K562 (cell line): ENCODE measurements around the gene CFAP126. TPM values are rescaled to one million over a fixed set of nuclear protein-coding genes. Genes with fewer than 3 reads are reported as not detected.

Experiments
- ATAC-seq: fragments of 200-7000 bp; cut with Tn5 transposase; 3 replicates; pipeline ENCODE4 v1.9.1; 2020; ENCODE audit warnings: moderate library complexity
- BruUV-seq: library from RNA; stranded (reverse); fragments of 400-500 nt; replicated peaks from 2 replicates; lab custom pipeline; 2021; lab: Mats Ljungman, UMichigan
- CTCF ChIA-PET: fragments of 300-600 bp; formaldehyde crosslinking; extraction: SDS; loops from one replicate; lab custom pipeline; 2021; ENCODE audit warnings: low intra/inter-chr PET ratio; lab: Yijun Ruan, JAX
- POLR2A ChIA-PET: fragments of 300-600, 350-650 bp; sonication (Branson Sonifier 250); formaldehyde crosslinking; extraction: SDS; loops from one replicate; lab custom pipeline; 2021; ENCODE audit warnings: antibody characterized with exemption, inconsistent platforms; lab: Yijun Ruan, JAX
- DNase-seq, 4 experiments: peaks; one replicate each; pipeline versions ENCODE4 v3.0.0 to v3.0.0-alpha.2; 2011 to 2018; ENCODE audit warnings: low spot score in 3 of 4, mixed read lengths in 3 of 4; ENCODE audit errors: extremely low read depth in 1 of 4
- FAIRE-seq: peaks from 2 replicates; lab custom pipeline; 2011; peaks lifted over from hg19 to GRCh38; lab: Jason Lieb, UNC
- H2AFZ ChIP-seq: 2 replicates; pipeline ENCODE4 v1.6.0; 2011; ENCODE audit warnings: low read depth, low read length, control low read depth, inconsistent platforms
- H3K27ac ChIP-seq: fragments of 200-600 bp; 3 replicates; pipeline ENCODE4 v1.8.0; 2011; ENCODE audit warnings: low read depth, mild to moderate bottlenecking, control low read depth, inconsistent platforms, low read length, moderate library complexity, mixed read lengths; ENCODE audit errors: extremely low read depth
- H3K27me3 ChIP-seq, 2 experiments: fragments of 300-600 bp in 1 of 2; 2 replicates in 1 of 2; 3 replicates in 1 of 2; pipeline versions ENCODE4 v1.6.0 to v1.8.0; 2011; ENCODE audit warnings: inconsistent platforms in 2 of 2, low read length in 2 of 2, mild to moderate bottlenecking in 1 of 2, mixed read lengths in 1 of 2, moderate library complexity in 1 of 2; ENCODE audit not compliant: control insufficient read depth in 2 of 2, insufficient read depth in 2 of 2
- H3K36me3 ChIP-seq: fragments of 300-600 bp; 3 replicates; pipeline ENCODE4 v1.8.0; 2011; ENCODE audit warnings: mild to moderate bottlenecking, low read length, inconsistent platforms; ENCODE audit not compliant: control insufficient read depth, insufficient read depth
- H3K4me1 ChIP-seq, 2 experiments: fragments of 200-600 bp in 1 of 2; replicated peaks in 1 of 2; 2 replicates in 1 of 2; 3 replicates in 1 of 2; pipeline versions ENCODE4 v1.5.1 to v1.8.0; 2011; ENCODE audit warnings: inconsistent platforms in 2 of 2, low read length in 2 of 2, mild to moderate bottlenecking in 1 of 2, mixed read lengths in 1 of 2, moderate library complexity in 1 of 2; ENCODE audit not compliant: control insufficient read depth in 2 of 2, insufficient read depth in 2 of 2
- H3K4me2 ChIP-seq: 2 replicates; pipeline ENCODE4 v1.6.1; 2011; ENCODE audit warnings: low read length, control low read depth, inconsistent platforms, mixed read lengths; ENCODE audit not compliant: insufficient read depth
- H3K4me3 ChIP-seq: fragments of 200-600 bp; sonication (generic), shearing (Covaris generic); 2 replicates; pipeline ENCODE4 v1.5.1; 2016; ENCODE audit warnings: control low read depth, inconsistent platforms
- H3K79me2 ChIP-seq: fragments of 200-600 bp; 3 replicates; pipeline ENCODE4 v1.8.0; 2011; ENCODE audit warnings: low read length, inconsistent platforms; ENCODE audit not compliant: control insufficient read depth, insufficient read depth
- H3K9ac ChIP-seq, 2 experiments: 2 replicates each; pipeline versions ENCODE4 v1.6.0 to v1.6.1; 2011; ENCODE audit warnings: low read depth in 2 of 2, low read length in 2 of 2, control low read depth in 1 of 2, inconsistent platforms in 1 of 2, mild to moderate bottlenecking in 1 of 2, mixed read lengths in 1 of 2; ENCODE audit not compliant: insufficient read depth in 1 of 2
- H3K9me1 ChIP-seq: one replicate; pipeline ENCODE4 v1.6.0; 2011; ENCODE audit warnings: inconsistent platforms, mild to moderate bottlenecking, low read length, moderate library complexity; ENCODE audit not compliant: control insufficient read depth, insufficient read depth
- H3K9me3 ChIP-seq: replicated peaks from 2 replicates; pipeline ENCODE4 v1.5.1; 2011; ENCODE audit warnings: low read depth, low read length, inconsistent platforms; ENCODE audit not compliant: control insufficient read depth, insufficient read depth
- H4K20me1 ChIP-seq: replicated peaks from 2 replicates; pipeline ENCODE4 v1.6.1; 2011; ENCODE audit warnings: low read length, inconsistent platforms, mixed read lengths; ENCODE audit not compliant: control insufficient read depth, insufficient read depth
- COPS2 ChIP-seq: fragments of 450-650 bp; conservative IDR thresholded peaks from 2 replicates; pipeline ENCODE4 v1.6.1; 2016; ENCODE audit warnings: mild to moderate bottlenecking, moderate library complexity
- CTCF ChIP-seq, 3 experiments: IDR thresholded peaks in 2 of 3; conservative IDR thresholded peaks in 1 of 3; 2 replicates each; pipeline ENCODE4 v1.5.1; 2011 to 2012; ENCODE audit warnings: low read length in 3 of 3, mild to moderate bottlenecking in 3 of 3, control low read depth in 2 of 3, improper control_type of control experiment in 1 of 3, inconsistent platforms in 1 of 3, low read depth in 1 of 3, mixed read lengths in 1 of 3, moderate library complexity in 1 of 3; ENCODE audit not compliant: insufficient read depth in 2 of 3
- MGA ChIP-seq: fragments of 450-650 bp; IDR thresholded peaks from 2 replicates; pipeline ENCODE4 v1.6.1; 2016; ENCODE audit warnings: mild to moderate bottlenecking, moderate library complexity
- NR2C2 ChIP-seq, 2 experiments: fragments of 200-800 bp in 1 of 2; sonication (Bioruptor generic) in 1 of 2; sonication (generic) in 1 of 2; formaldehyde crosslinking in 1 of 2; IDR thresholded peaks; 2 replicates each; pipeline versions ENCODE4 v1.6.1 to v1.8.0; 2016 to 2022; ENCODE audit warnings: mild to moderate bottlenecking in 1 of 2, missing compliant biosample characterization in 1 of 2, missing genetic modification characterization in 1 of 2, missing genetic modification reagents in 1 of 2
- WGBS: fragments of 100-300 bp; shearing (Covaris generic); methylation state at CpG from one replicate; pipeline ENCODE4 v1.1.6; 2016; ENCODE audit warnings: low coverage, mixed read lengths; ENCODE audit not compliant: insufficient coverage; ENCODE audit errors: missing lambda C conversion rate; 5-methylcytosine and 5-hydroxymethylcytosine counted together
- in situ Hi-C: fragments of 300-500 bp; cut with MboI; formaldehyde crosslinking; loops from 4 replicates; pipeline ENCODE4 v1.15.0; 2018; ENCODE audit warnings: inconsistent platforms, mixed read lengths
- intact Hi-C: fragments of 100-400 bp; cut with micrococcal nuclease; formaldehyde crosslinking; loops from 2 replicates; pipeline ENCODE4 v1.14.2; 2022
- polyA plus RNA-seq, 8 experiments: library from polyadenylated mRNA; depleted of rRNA in 4 of 8; stranded (reverse) in 5 of 8; unstranded in 3 of 8; fragments of >200 nt; fragmentation: Nextera tagmentation in 2 of 8; fragmentation: Illumina TruSeq in 1 of 8; extraction: Ambion mirVana in 2 of 8; extraction: Trizol in 1 of 8; gene quantifications; 2 replicates each; pipeline versions ENCODE4 v1.2.1 to v1.2.3, GENCODE V29; 2011 to 2014; ENCODE audit warnings: inconsistent platforms in 1 of 8, missing spikeins in 1 of 8
- total RNA-seq, 7 experiments: library from RNA; depleted of rRNA in 6 of 7; stranded (reverse); fragments of >200 nt in 6 of 7; fragmentation: Illumina TruSeq in 2 of 7; extraction: Trizol in 2 of 7; gene quantifications; 2 replicates each; pipeline versions ENCODE4 v1.2.1 to v1.2.3, GENCODE V29; 2011 to 2021; ENCODE audit warnings: low replicate concordance in 1 of 7

Gene CFAP126
- total and polyA plus RNA-seq, 9 of the 15 experiments (the other 6 are each of a cell fraction or from before 2014, with no cell fraction given), result not detected

GRCh38 chr1:161388639-161389038 is 21.0 kb upstream of the CFAP126 start:
- Histone ChIP-seq H3K9ac (no peak overlapping the region), H2AFZ (no peak overlapping the region), H4K20me1 (no peaks in the 10 kb centered on the region), H3K4me1 (peaks cover 9 to 16% of the 10 kb centered on the region in 2 experiments; a peak in 3 of 5 replicates), H3K27ac (no peak overlapping the region), H3K27me3 (no peaks in the 10 kb centered on the region), H3K79me2 (no peaks in the 10 kb centered on the region), H3K9me1 (no peaks in the 10 kb centered on the region), H3K36me3 (no peaks in the 10 kb centered on the region), H3K4me3 (no peak overlapping the region), H3K9me3 (no peaks in the 10 kb centered on the region), H3K4me2 (no peak overlapping the region)
- POLR2A ChIA-PET, result interaction anchor here (1.1 to 1.8 kb wide), 4 partner anchors 10 to 190 kb away, joined by 4 to 8 read pairs (median 5); partner anchors contain the start of gene ADAMTS4
- 93% methylated on average over 3 of the region's 3 CpGs for WGBS
- BruUV-seq, result no TSS peak
- TF ChIP-seq NR2C2 (CRISPR knock-in tag; IDR thresholded peaks at IDR 0.05), result no peak
- no peak for TF ChIP-seq NR2C2 (tag; IDR thresholded peaks at IDR 0.05)
- TF ChIP-seq COPS2, result no peak
- TF ChIP-seq CTCF (IDR thresholded peaks at IDR 0.05 in 2 of 3, conservative IDR thresholded peaks at IDR 0.05 in 1 of 3; ENCODE audit: insufficient read depth in 2 of 3, low read depth in 1 of 3, low read length in 3 of 3), result peak in 1 of 3 experiments; percentile 11; a peak in 1 of 6 replicates
- no peak for TF ChIP-seq MGA
- DNase-seq (no peak), ATAC-seq (no peak), FAIRE-seq (no peak)
- in situ Hi-C loops (no loop called here), intact Hi-C loops (no loop called here)
- CTCF ChIA-PET, result no interaction called here
